ENCODE data around the gene PIK3CA. TPM values are rescaled to one million over a fixed set of nuclear protein-coding genes. Genes with fewer than 3 reads are reported as not detected.

PIK3CA gene
- 44.5 and 51.6 TPM in 2 replicates for total RNA-seq

GRCh38 chr3:179147873-179148615 lies at the start of gene PIK3CA:
Gene PIK3CA, plus strand, starts transcription at chr3:179148357. Its CDS starts 50,469 bp downstream, at chr3:179198826.

GRCh38 chr3:179250803-179251476 lies 102.8 kb downstream of the PIK3CA start, which contains the start of gene KCNMB3:
Gene KCNMB3, minus strand, starts transcription at chr3:179251114. Its CDS starts 124 bp downstream, at chr3:179250990.

Other genes with a start within 250 kb of the PIK3CA start
- 71.6 and 78.9 TPM in 2 replicates for gene ZMAT3, start 76.5 kb upstream of the PIK3CA start, total RNA-seq
- 1.3 and 1.5 TPM in 2 replicates for gene KCNMB3, start 102.8 kb downstream of the PIK3CA start, total RNA-seq
- 49.9 and 59.6 TPM in 2 replicates for gene ZNF639, start 174.7 kb downstream of the PIK3CA start, total RNA-seq
- gene MFN1, start 199.4 kb downstream of the PIK3CA start, total RNA-seq, result 50.8 and 86.2 TPM in 2 replicates

Data from smooth muscle cell of the umbilical artery (primary cell).